OCI-LY1 (cell line): Measurements from ENCODE around the gene TCAIM.

ENCODE experiments used
- H2AFZ ChIP-seq: fragments of 200-600 bp; sonication (generic), shearing (Covaris generic); 2 replicates; pipeline ENCODE4 v1.6.0; 2014; ENCODE audit warnings: antibody characterized with exemption, mild to moderate bottlenecking, low read length
- H3F3A ChIP-seq: fragments of 200-600 bp; sonication (generic), shearing (Covaris generic); 2 replicates; pipeline ENCODE4 v1.6.0; 2014; ENCODE audit warnings: mild to moderate bottlenecking, antibody characterized with exemption, low read length, moderate library complexity; ENCODE audit not compliant: insufficient read depth
- H3K27ac ChIP-seq: fragments of 200-600 bp; sonication (generic); 2 replicates; pipeline ENCODE4 v1.5.1; 2014; ENCODE audit warnings: low read length, mixed run types, mild to moderate bottlenecking, low read depth; ENCODE audit not compliant: poor library complexity, severe bottlenecking
- H3K27me3 ChIP-seq: fragments of 200-600 bp; sonication (generic); 2 replicates; pipeline ENCODE4 v1.6.0; 2014; ENCODE audit warnings: antibody characterized with exemption, mild to moderate bottlenecking, low read length, moderate library complexity; ENCODE audit not compliant: insufficient read depth
- H3K36me3 ChIP-seq: fragments of 200-600 bp; sonication (generic); 2 replicates; pipeline ENCODE4 v1.6.1; 2014; ENCODE audit warnings: mild to moderate bottlenecking, antibody characterized with exemption, low read length, moderate library complexity, mixed read lengths; ENCODE audit not compliant: insufficient read depth
- H3K4me1 ChIP-seq: fragments of 200-600 bp; sonication (generic); 2 replicates; pipeline ENCODE4 v1.5.1; 2014; ENCODE audit warnings: mild to moderate bottlenecking, low read length, moderate library complexity; ENCODE audit not compliant: insufficient read depth, severe bottlenecking
- H3K4me2 ChIP-seq: fragments of 200-600 bp; sonication (generic), shearing (Covaris generic); 2 replicates; pipeline ENCODE4 v1.6.1; 2014; ENCODE audit warnings: low read length
- H3K4me3 ChIP-seq: fragments of 200-600 bp; sonication (generic); 2 replicates; pipeline ENCODE4 v1.5.1; 2014; ENCODE audit warnings: low read length, low read depth, mild to moderate bottlenecking, mixed read lengths; ENCODE audit not compliant: poor library complexity, severe bottlenecking
- H3K79me2 ChIP-seq: fragments of 200-600 bp; shearing (Covaris generic); 2 replicates; pipeline ENCODE4 v1.6.1; 2016; ENCODE audit warnings: mixed run types, low read length, mixed read lengths; ENCODE audit not compliant: insufficient read depth
- H3K9ac ChIP-seq: fragments of 200-600 bp; sonication (generic), shearing (Covaris generic); 2 replicates; pipeline ENCODE4 v1.6.1; 2014; ENCODE audit warnings: mild to moderate bottlenecking, low read length, mixed read lengths
- H3K9me2 ChIP-seq: fragments of 200-600 bp; sonication (generic), shearing (Covaris generic); 2 replicates; pipeline ENCODE4 v1.6.1; 2014; ENCODE audit warnings: low read depth, mild to moderate bottlenecking, low read length, mixed read lengths
- H3K9me3 ChIP-seq: fragments of 200-600 bp; shearing (Covaris generic); 2 replicates; pipeline ENCODE4 v1.6.1; 2014; ENCODE audit warnings: low read length, mixed read lengths
- H4K20me1 ChIP-seq: fragments of 200-600 bp; sonication (generic), shearing (Covaris generic); 2 replicates; pipeline ENCODE4 v1.6.0; 2016; ENCODE audit warnings: mild to moderate bottlenecking, low read length; ENCODE audit not compliant: insufficient read depth
- EZH2 ChIP-seq: fragments of 200-600 bp; sonication (generic), shearing (Covaris generic); IDR thresholded peaks from 2 replicates; pipeline ENCODE4 v1.8.0; 2017; ENCODE audit warnings: borderline replicate concordance, mixed run types, mild to moderate bottlenecking, antibody characterized with exemption, low read length, moderate library complexity, mixed read lengths
- TF ChIP-seq, protein P1 (sequence below): fragments of 200-600 bp; sonication (generic), shearing (Covaris generic); IDR thresholded peaks from 2 replicates; pipeline ENCODE4 v1.5.1; 2017; ENCODE audit warnings: mild to moderate bottlenecking, antibody characterized with exemption, low read length, moderate library complexity, mixed read lengths

Gene TCAIM

DNA sequence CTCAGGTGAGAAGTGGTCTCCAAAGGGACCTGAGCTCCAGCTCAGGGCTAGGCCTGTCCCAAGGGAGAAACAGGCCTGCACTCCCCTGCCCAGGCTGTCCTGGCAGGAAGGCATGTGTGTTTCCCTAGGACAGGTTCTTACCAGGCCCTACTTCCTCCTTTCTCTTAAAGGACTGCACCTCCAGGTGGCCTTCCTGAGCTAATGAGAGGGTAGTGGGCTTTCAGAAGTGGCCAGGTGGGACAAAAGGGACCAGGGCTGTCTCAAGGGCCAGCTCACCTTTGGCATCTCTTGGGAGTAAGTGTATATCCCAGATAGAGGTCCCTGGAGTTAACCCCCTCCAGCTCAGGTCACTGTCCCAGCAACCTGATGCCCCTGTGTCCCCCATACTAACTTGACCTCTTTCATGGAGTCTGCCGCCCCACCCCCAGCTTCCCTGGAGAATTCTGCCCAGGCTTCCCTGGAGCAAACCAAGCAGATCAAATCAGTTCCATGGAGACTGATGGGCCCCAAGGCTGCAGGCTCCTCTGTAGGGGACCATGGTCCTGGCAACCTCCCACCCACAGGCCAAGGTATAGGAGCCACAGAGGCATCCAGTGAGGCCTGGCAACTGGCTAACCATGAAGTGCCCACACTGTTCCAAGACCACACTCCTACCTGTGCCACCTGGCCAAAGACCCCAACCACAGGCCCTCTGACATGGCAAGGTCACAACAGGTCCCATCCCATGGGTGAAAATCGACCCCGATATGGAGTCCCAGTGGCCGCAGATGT is 71.3 kb downstream of the TCAIM start:
- no peak overlapping the region for H3K27ac ChIP-seq
- no peak overlapping the region for H2AFZ ChIP-seq
- no peaks in the 10 kb centered on the region for H3K9me3 ChIP-seq
- H3K36me3 ChIP-seq = no peaks in the 10 kb centered on the region
- no peaks in the 10 kb centered on the region for H3K79me2 ChIP-seq
- H3K27me3 ChIP-seq = no peaks in the 10 kb centered on the region
- H3K4me2 ChIP-seq = no peak overlapping the region
- no peaks in the 10 kb centered on the region for H3K9me2 ChIP-seq
- H4K20me1 ChIP-seq = no peaks in the 10 kb centered on the region
- TF ChIP-seq EZH2 = no peak
- TF ChIP-seq, protein P1, sequence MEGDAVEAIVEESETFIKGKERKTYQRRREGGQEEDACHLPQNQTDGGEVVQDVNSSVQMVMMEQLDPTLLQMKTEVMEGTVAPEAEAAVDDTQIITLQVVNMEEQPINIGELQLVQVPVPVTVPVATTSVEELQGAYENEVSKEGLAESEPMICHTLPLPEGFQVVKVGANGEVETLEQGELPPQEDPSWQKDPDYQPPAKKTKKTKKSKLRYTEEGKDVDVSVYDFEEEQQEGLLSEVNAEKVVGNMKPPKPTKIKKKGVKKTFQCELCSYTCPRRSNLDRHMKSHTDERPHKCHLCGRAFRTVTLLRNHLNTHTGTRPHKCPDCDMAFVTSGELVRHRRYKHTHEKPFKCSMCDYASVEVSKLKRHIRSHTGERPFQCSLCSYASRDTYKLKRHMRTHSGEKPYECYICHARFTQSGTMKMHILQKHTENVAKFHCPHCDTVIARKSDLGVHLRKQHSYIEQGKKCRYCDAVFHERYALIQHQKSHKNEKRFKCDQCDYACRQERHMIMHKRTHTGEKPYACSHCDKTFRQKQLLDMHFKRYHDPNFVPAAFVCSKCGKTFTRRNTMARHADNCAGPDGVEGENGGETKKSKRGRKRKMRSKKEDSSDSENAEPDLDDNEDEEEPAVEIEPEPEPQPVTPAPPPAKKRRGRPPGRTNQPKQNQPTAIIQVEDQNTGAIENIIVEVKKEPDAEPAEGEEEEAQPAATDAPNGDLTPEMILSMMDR = no peak
- no peak overlapping the region for H3K4me3 ChIP-seq
- H3K9ac ChIP-seq = no peak overlapping the region
- no peaks in the 10 kb centered on the region for H3F3A ChIP-seq
- H3K4me1 ChIP-seq = no peaks in the 10 kb centered on the region

DNA sequence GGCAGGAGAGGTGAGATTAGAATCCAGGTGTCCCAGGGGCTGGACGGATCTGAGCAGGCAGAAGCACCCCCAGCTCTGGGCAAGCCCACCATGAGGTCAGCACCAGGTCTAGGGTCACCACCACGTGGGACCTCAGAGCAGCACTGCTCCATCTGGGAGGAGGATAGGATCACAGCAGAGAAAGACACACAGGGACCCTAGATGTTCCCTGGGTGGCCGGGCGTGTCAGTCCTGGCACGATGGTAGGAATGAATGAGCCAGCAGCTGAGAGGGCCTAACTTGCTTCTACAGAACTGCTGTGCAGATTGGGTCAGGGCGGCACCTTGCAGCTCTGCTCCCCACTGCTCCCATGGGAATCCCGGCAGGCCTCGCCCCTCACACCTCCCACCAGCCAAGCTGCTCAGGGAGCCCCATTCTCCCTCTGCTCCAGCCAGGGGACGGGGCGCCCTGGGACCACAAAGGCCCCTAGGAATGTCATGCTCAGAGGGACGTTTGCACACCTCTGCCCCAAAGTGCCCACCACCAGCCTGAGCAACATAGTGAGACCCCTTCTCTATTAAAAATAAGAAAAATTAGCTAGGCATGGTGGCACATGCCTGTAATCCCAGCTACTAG is 72.6 kb downstream of the TCAIM start:
- Histone ChIP-seq H4K20me1 (no peaks in the 10 kb centered on the region), H3K9me3 (no peaks in the 10 kb centered on the region), H3K9me2 (no peaks in the 10 kb centered on the region), H2AFZ (no peak overlapping the region), H3K27me3 (no peaks in the 10 kb centered on the region), H3K79me2 (no peaks in the 10 kb centered on the region), H3K4me3 (no peak overlapping the region), H3K4me2 (no peak overlapping the region), H3F3A (no peaks in the 10 kb centered on the region), H3K9ac (no peak overlapping the region), H3K4me1 (no peaks in the 10 kb centered on the region), H3K36me3 (no peaks in the 10 kb centered on the region), H3K27ac (no peak overlapping the region)
- TF ChIP-seq EZH2 = no peak

DNA sequence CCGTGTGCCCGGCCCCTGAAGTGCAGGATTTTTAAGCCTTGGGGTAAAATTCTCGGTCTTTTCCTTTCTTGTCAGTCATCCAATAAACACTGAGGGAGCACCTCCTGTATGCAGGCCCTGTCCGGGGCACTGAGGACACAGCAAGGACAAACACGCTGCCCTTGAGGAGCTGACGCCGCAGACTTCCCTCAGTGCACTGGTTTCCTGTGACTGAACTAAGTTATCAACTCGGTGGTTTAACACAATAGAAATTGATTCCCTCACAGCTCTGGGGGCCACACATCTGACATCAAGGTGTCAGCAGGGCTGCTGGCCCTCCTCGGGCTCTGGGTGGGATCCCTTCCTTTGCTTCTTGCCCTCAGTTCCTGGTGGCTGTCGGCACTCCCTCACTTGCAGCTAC is 73.8 kb downstream of the TCAIM start:
- no peaks in the 10 kb centered on the region for H3K9me3 ChIP-seq
- no peak overlapping the region for H3K27ac ChIP-seq
- no peaks in the 10 kb centered on the region for H3K27me3 ChIP-seq
- no peaks in the 10 kb centered on the region for H4K20me1 ChIP-seq
- TF ChIP-seq, protein P1 = no peak
- TF ChIP-seq EZH2 = no peak
- no peak overlapping the region for H3K4me2 ChIP-seq
- no peak overlapping the region for H3K9ac ChIP-seq
- H3K9me2 ChIP-seq = no peaks in the 10 kb centered on the region
- no peaks in the 10 kb centered on the region for H3K36me3 ChIP-seq
- no peaks in the 10 kb centered on the region for H3K79me2 ChIP-seq
- no peak overlapping the region for H2AFZ ChIP-seq
- no peak overlapping the region for H3K4me3 ChIP-seq
- H3K4me1 ChIP-seq = no peaks in the 10 kb centered on the region
- H3F3A ChIP-seq = no peaks in the 10 kb centered on the region
